Neural progenitor cell (in vitro differentiated cells): ENCODE measurements around the gene KCNMA1. TPM values are rescaled to one million over a fixed set of nuclear protein-coding genes. Genes with fewer than 3 reads are reported as not detected.

Experiments used
- DNase-seq: peaks from one replicate; pipeline ENCODE4 v3.0.0-alpha.2; 2016; ENCODE audit warnings: low spot score
- H2AFZ ChIP-seq: fragments of 200-600 bp; sonication (generic); replicated peaks from 2 replicates; pipeline ENCODE4 v1.6.1; 2016; ENCODE audit warnings: antibody characterized with exemption
- H3F3A ChIP-seq: fragments of 200-600 bp; sonication (generic); 2 replicates; pipeline ENCODE4 v1.6.1; 2016; ENCODE audit warnings: antibody characterized with exemption, low read depth
- H3K27ac ChIP-seq: fragments of 200-600 bp; sonication (generic); 2 replicates; pipeline ENCODE4 v1.5.1; 2016; ENCODE audit warnings: mild to moderate bottlenecking
- H3K27me3 ChIP-seq: fragments of 200-600 bp; sonication (generic); 2 replicates; pipeline ENCODE4 v1.6.1; 2016; ENCODE audit warnings: mild to moderate bottlenecking, moderate library complexity
- H3K36me3 ChIP-seq: fragments of 200-600 bp; sonication (generic); 2 replicates; pipeline ENCODE4 v1.5.1; 2016
- H3K4me1 ChIP-seq: fragments of 200-600 bp; sonication (generic); 2 replicates; pipeline ENCODE4 v1.6.1; 2016; ENCODE audit warnings: mixed run types
- H3K4me2 ChIP-seq: fragments of 200-600 bp; sonication (generic); 2 replicates; pipeline ENCODE4 v1.6.1; 2016
- H3K4me3 ChIP-seq: fragments of 200-600 bp; sonication (generic); 2 replicates; pipeline ENCODE4 v1.5.1; 2016
- H3K79me2 ChIP-seq: fragments of 200-600 bp; sonication (generic); 2 replicates; pipeline ENCODE4 v1.6.1; 2016; ENCODE audit warnings: low read depth
- H3K9ac ChIP-seq: fragments of 200-600 bp; sonication (generic); 2 replicates; pipeline ENCODE4 v1.6.1; 2016
- H3K9me3 ChIP-seq: fragments of 200-600 bp; sonication (generic); 2 replicates; pipeline ENCODE4 v1.5.1; 2016; ENCODE audit warnings: low read depth
- H4K20me1 ChIP-seq: fragments of 200-600 bp; sonication (generic); 2 replicates; pipeline ENCODE4 v1.6.1; 2016; ENCODE audit warnings: low read depth
- H3K27ac Mint-ChIP-seq: 3 replicates; pipeline ENCODE4 v1.8.0; 2021; ENCODE audit warnings: mixed read lengths
- H3K27me3 Mint-ChIP-seq: 2 replicates; pipeline ENCODE4 v1.8.0; 2022; ENCODE audit warnings: low read depth, mild to moderate bottlenecking, inconsistent platforms, moderate library complexity, mixed read lengths; ENCODE audit not compliant: insufficient read depth
- H3K36me3 Mint-ChIP-seq: 3 replicates; pipeline ENCODE4 v1.8.0; 2021; ENCODE audit warnings: mixed read lengths
- H3K4me1 Mint-ChIP-seq: 3 replicates; pipeline ENCODE4 v1.8.0; 2021; ENCODE audit warnings: mixed read lengths
- H3K4me3 Mint-ChIP-seq: 3 replicates; pipeline ENCODE4 v1.8.0; 2021; ENCODE audit warnings: mild to moderate bottlenecking, moderate library complexity, mixed read lengths
- H3K9me3 Mint-ChIP-seq: 3 replicates; pipeline ENCODE4 v1.8.0; 2020; ENCODE audit warnings: mixed read lengths
- CTCF ChIP-seq: fragments of 200-600 bp; sonication (generic); IDR thresholded peaks from 2 replicates; pipeline ENCODE4 v1.5.1; 2017; ENCODE audit warnings: antibody characterized with exemption, mild to moderate bottlenecking
- EZH2 ChIP-seq: fragments of 200-600 bp; sonication (generic); IDR thresholded peaks from 2 replicates; pipeline ENCODE4 v1.6.1; 2017; ENCODE audit warnings: antibody characterized with exemption, mild to moderate bottlenecking, moderate library complexity
- EZH2phosphoT487 ChIP-seq: fragments of 200-600 bp; sonication (generic); IDR thresholded peaks from 2 replicates; pipeline ENCODE4 v1.6.1; 2017; ENCODE audit warnings: antibody characterized with exemption
- total RNA-seq: library from RNA; depleted of rRNA; stranded (reverse); fragments of >200 nt; gene quantifications from 2 replicates; pipeline ENCODE4 v1.2.3, GENCODE V29; 2015; ENCODE audit warnings: low replicate concordance

The KCNMA1 gene
- total RNA-seq, 1 donor from 2014 or later = 2.4 TPM

GRCh38 chr10:76869931-76870330 is 767.7 kb downstream of the KCNMA1 start:
- Histone ChIP-seq H3K27ac (no peak overlapping the region), H3K36me3 (no peaks in the 10 kb centered on the region), H2AFZ (no peak overlapping the region), H3K9ac (no peak overlapping the region), H3K4me1 (no peaks in the 10 kb centered on the region), H3K9me3 (no peaks in the 10 kb centered on the region), H4K20me1 (no peaks in the 10 kb centered on the region), H3K4me2 (no peak overlapping the region), H3K79me2 (no peaks in the 10 kb centered on the region), H3K4me3 (no peak overlapping the region), H3K27me3 (no peaks in the 10 kb centered on the region), H3F3A (no peaks in the 10 kb centered on the region)
- H3K9me3 Mint-ChIP-seq = no peaks in the 10 kb centered on the region
- no peak for DNase-seq
- H3K36me3 Mint-ChIP-seq = no peaks in the 10 kb centered on the region
- TF ChIP-seq CTCF = no peak
- TF ChIP-seq EZH2 = no peak
- no peak for TF ChIP-seq EZH2phosphoT487
- H3K4me1 Mint-ChIP-seq = peaks cover 5% of the 10 kb centered on the region
- H3K27ac Mint-ChIP-seq = no peak overlapping the region
- H3K4me3 Mint-ChIP-seq = no peak overlapping the region
- H3K27me3 Mint-ChIP-seq = peaks cover 7% of the 10 kb centered on the region

GRCh38 chr10:76868098-76868977 is 769.3 kb downstream of the KCNMA1 start:
- Mint-ChIP-seq H3K27me3 (peaks cover 7% of the 10 kb centered on the region), H3K36me3 (no peaks in the 10 kb centered on the region), H3K4me1 (no peaks in the 10 kb centered on the region)

GRCh38 chr10:76866841-76867586 is 770.6 kb downstream of the KCNMA1 start:
- Mint-ChIP-seq H3K4me3 (no peak overlapping the region), H3K27ac (no peak overlapping the region), H3K27me3 (peaks cover 5% of the 10 kb centered on the region), H3K9me3 (no peaks in the 10 kb centered on the region), H3K36me3 (no peaks in the 10 kb centered on the region), H3K4me1 (no peaks in the 10 kb centered on the region)
- Histone ChIP-seq H2AFZ (no peak overlapping the region), H3K4me2 (no peak overlapping the region), H3K4me3 (no peak overlapping the region), H3K9ac (no peak overlapping the region), H3K27me3 (no peaks in the 10 kb centered on the region), H3K9me3 (no peaks in the 10 kb centered on the region), H4K20me1 (no peaks in the 10 kb centered on the region), H3K79me2 (no peaks in the 10 kb centered on the region), H3K4me1 (no peaks in the 10 kb centered on the region), H3K36me3 (no peaks in the 10 kb centered on the region), H3K27ac (no peak overlapping the region), H3F3A (no peaks in the 10 kb centered on the region)
- no peak for DNase-seq
- no peak for TF ChIP-seq EZH2
- no peak for TF ChIP-seq CTCF
- no peak for TF ChIP-seq EZH2phosphoT487

More at GRCh38 chr10:76868098-76868977, 769.3 kb downstream of the KCNMA1 start:
- no peak for DNase-seq
- Histone ChIP-seq H4K20me1 (no peaks in the 10 kb centered on the region), H3F3A (no peaks in the 10 kb centered on the region), H3K9me3 (no peaks in the 10 kb centered on the region), H3K27ac (no peak overlapping the region), H3K27me3 (no peaks in the 10 kb centered on the region), H2AFZ (no peak overlapping the region), H3K9ac (no peak overlapping the region), H3K4me1 (no peaks in the 10 kb centered on the region), H3K4me2 (no peak overlapping the region), H3K4me3 (no peak overlapping the region), H3K36me3 (no peaks in the 10 kb centered on the region), H3K79me2 (no peaks in the 10 kb centered on the region)
- Mint-ChIP-seq H3K4me3 (no peak overlapping the region), H3K27ac (no peak overlapping the region), H3K9me3 (no peaks in the 10 kb centered on the region)
- no peak for TF ChIP-seq EZH2phosphoT487
- no peak for TF ChIP-seq CTCF
- TF ChIP-seq EZH2 = no peak
